MM.1S (cell line): ENCODE measurements around the gene LRRC17.

Experiments
- DNase-seq: peaks from one replicate; pipeline ENCODE4 v3.0.0-alpha.2; 2015
- H2AFZ ChIP-seq: fragments of 300-600 bp; sonication (generic); 2 replicates; pipeline ENCODE4 v1.6.0; 2016; ENCODE audit warnings: antibody characterized with exemption, low read length
- H3F3A ChIP-seq: fragments of 300-600 bp; sonication (generic); 2 replicates; pipeline ENCODE4 v1.6.1; 2016; ENCODE audit warnings: mild to moderate bottlenecking, antibody characterized with exemption, low read length, moderate library complexity, mixed read lengths; ENCODE audit not compliant: insufficient read depth
- H3K27ac ChIP-seq: fragments of 300-600 bp; sonication (generic); 2 replicates; pipeline ENCODE4 v1.5.1; 2016; ENCODE audit warnings: mild to moderate bottlenecking, low read length
- H3K27me3 ChIP-seq: fragments of 300-600 bp; sonication (generic); replicated peaks from 2 replicates; pipeline ENCODE4 v1.6.0; 2016; ENCODE audit warnings: low read length; ENCODE audit not compliant: insufficient read depth
- H3K36me3 ChIP-seq: fragments of 300-600 bp; sonication (generic); replicated peaks from 2 replicates; pipeline ENCODE4 v1.6.1; 2016; ENCODE audit warnings: mild to moderate bottlenecking, low read length, mixed read lengths; ENCODE audit not compliant: insufficient read depth
- H3K4me1 ChIP-seq: fragments of 300-600 bp; sonication (generic); 2 replicates; pipeline ENCODE4 v1.6.1; 2016; ENCODE audit warnings: low read length, mixed read lengths
- H3K4me2 ChIP-seq: fragments of 300-600 bp; sonication (generic); 2 replicates; pipeline ENCODE4 v1.6.0; 2016; ENCODE audit warnings: low read depth, low read length
- H3K4me3 ChIP-seq: fragments of 300-600 bp; sonication (generic); 2 replicates; pipeline ENCODE4 v1.5.1; 2016; ENCODE audit warnings: low read length, mixed read lengths
- H3K79me2 ChIP-seq: fragments of 300-600 bp; sonication (generic); 2 replicates; pipeline ENCODE4 v1.6.1; 2016; ENCODE audit warnings: mixed run types, low read length, mixed read lengths
- H3K9ac ChIP-seq: fragments of 300-600 bp; sonication (generic); 2 replicates; pipeline ENCODE4 v1.6.1; 2016; ENCODE audit warnings: low read length, mixed read lengths
- H3K9me2 ChIP-seq: fragments of 300-600 bp; sonication (generic); replicated peaks from 2 replicates; pipeline ENCODE4 v1.6.1; 2016; ENCODE audit warnings: mild to moderate bottlenecking, low read length, mixed read lengths; ENCODE audit not compliant: insufficient read depth
- H3K9me3 ChIP-seq: fragments of 300-600 bp; sonication (generic); replicated peaks from 2 replicates; pipeline ENCODE4 v1.6.1; 2016; ENCODE audit warnings: mild to moderate bottlenecking, low read length, mixed read lengths; ENCODE audit not compliant: insufficient read depth
- H4K20me1 ChIP-seq: fragments of 300-600 bp; sonication (generic); 2 replicates; pipeline ENCODE4 v1.6.1; 2016; ENCODE audit warnings: mild to moderate bottlenecking, low read length, moderate library complexity, mixed read lengths; ENCODE audit not compliant: insufficient read depth
- CTCF ChIP-seq: fragments of 300-600 bp; sonication (generic); IDR thresholded peaks from 2 replicates; pipeline ENCODE4 v1.5.1; 2016; ENCODE audit warnings: antibody characterized with exemption, low read length, mixed read lengths
- EZH2 ChIP-seq: fragments of 300-600 bp; sonication (generic); optimal IDR thresholded peaks from 2 replicates; pipeline ENCODE3; 2017; ENCODE audit warnings: low read depth, mild to moderate bottlenecking, antibody characterized with exemption, low read length, mixed read lengths
- EZH2phosphoT487 ChIP-seq: fragments of 300-600 bp; sonication (generic); IDR thresholded peaks from 2 replicates; pipeline ENCODE4 v1.6.1; 2018; ENCODE audit warnings: antibody characterized with exemption, low read length

The LRRC17 gene

GRCh38 chr7:102988088-102988487 is 75.3 kb downstream of the LRRC17 start:
- H3K9me3 ChIP-seq: no peaks in the 10 kb centered on the region
- no peaks in the 10 kb centered on the region for H3K9me2 ChIP-seq
- no peaks in the 10 kb centered on the region for H3K36me3 ChIP-seq
- no peaks in the 10 kb centered on the region for H3K27me3 ChIP-seq
- no peak overlapping the region for H2AFZ ChIP-seq
- H4K20me1 ChIP-seq: no peaks in the 10 kb centered on the region
- TF ChIP-seq EZH2 (no peak), EZH2phosphoT487 (no peak), CTCF (no peak)
- H3K9ac ChIP-seq: no peak overlapping the region
- no peak overlapping the region for H3K27ac ChIP-seq
- no peaks in the 10 kb centered on the region for H3K79me2 ChIP-seq
- H3K4me2 ChIP-seq: no peak overlapping the region
- H3K4me3 ChIP-seq: no peak overlapping the region
- no peak for DNase-seq
- no peaks in the 10 kb centered on the region for H3K4me1 ChIP-seq
- no peaks in the 10 kb centered on the region for H3F3A ChIP-seq

- no peaks in the 10 kb centered on the region for H3K27me3 ChIP-seq
- H3K4me3 ChIP-seq: no peak overlapping the region
- H3K27ac ChIP-seq: no peak overlapping the region
- H3K4me1 ChIP-seq: no peaks in the 10 kb centered on the region
- no peaks in the 10 kb centered on the region for H3K36me3 ChIP-seq
- no peaks in the 10 kb centered on the region for H3F3A ChIP-seq
- no peak overlapping the region for H2AFZ ChIP-seq
- no peak overlapping the region for H3K9ac ChIP-seq
- no peaks in the 10 kb centered on the region for H3K9me3 ChIP-seq
- no peak overlapping the region for H3K4me2 ChIP-seq
- TF ChIP-seq EZH2phosphoT487: no peak
- TF ChIP-seq CTCF: no peak
- TF ChIP-seq EZH2: no peak
- DNase-seq: no peak
- H3K9me2 ChIP-seq: no peaks in the 10 kb centered on the region
- H3K79me2 ChIP-seq: no peaks in the 10 kb centered on the region
- no peaks in the 10 kb centered on the region for H4K20me1 ChIP-seq
Observed at GRCh38 chr7:102988631-102989560, 76.1 kb downstream of the LRRC17 start.

- H2AFZ ChIP-seq: no peak overlapping the region
- no peaks in the 10 kb centered on the region for H3K4me1 ChIP-seq
- H3K9ac ChIP-seq: no peak overlapping the region
- no peaks in the 10 kb centered on the region for H3K36me3 ChIP-seq
- H3K79me2 ChIP-seq: no peaks in the 10 kb centered on the region
- H3F3A ChIP-seq: no peaks in the 10 kb centered on the region
- TF ChIP-seq EZH2 (no peak), CTCF (no peak), EZH2phosphoT487 (no peak)
- H3K9me2 ChIP-seq: no peaks in the 10 kb centered on the region
- H3K27ac ChIP-seq: no peak overlapping the region
- DNase-seq: no peak
- H3K27me3 ChIP-seq: no peaks in the 10 kb centered on the region
- H3K9me3 ChIP-seq: no peaks in the 10 kb centered on the region
- H4K20me1 ChIP-seq: no peaks in the 10 kb centered on the region
- H3K4me2 ChIP-seq: no peak overlapping the region
- no peak overlapping the region for H3K4me3 ChIP-seq
Observed at GRCh38 chr7:102990642-102991041, 77.8 kb downstream of the LRRC17 start.
